ENCODE data around the gene RET.

RET gene

DNA sequence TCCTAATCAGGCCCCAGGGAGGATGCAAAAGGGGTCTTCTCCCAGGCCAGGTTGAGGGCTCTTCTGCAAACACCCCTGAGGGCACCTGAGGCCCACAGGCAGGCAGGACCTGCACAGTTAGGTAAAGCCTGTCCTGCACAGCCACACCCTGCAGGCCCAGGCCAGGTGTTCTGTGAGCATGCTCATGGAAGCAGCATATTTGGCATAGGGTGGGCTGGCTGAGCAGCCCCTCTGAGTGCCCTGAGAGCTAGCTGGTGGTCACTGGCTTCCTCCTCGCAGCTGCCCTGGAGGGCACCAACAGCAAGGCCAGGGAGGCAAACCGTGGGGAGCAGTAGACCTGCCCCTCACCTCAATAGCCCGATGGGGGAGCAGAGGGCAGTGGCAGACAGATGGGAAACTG lies 3.7 kb upstream of the RET start:
- DNase-seq (ENCODE audit: low read depth): no peak
- H3K4me3 ChIP-seq (ENCODE audit: low read length): no peak overlapping the region
- TF ChIP-seq, protein P1, sequence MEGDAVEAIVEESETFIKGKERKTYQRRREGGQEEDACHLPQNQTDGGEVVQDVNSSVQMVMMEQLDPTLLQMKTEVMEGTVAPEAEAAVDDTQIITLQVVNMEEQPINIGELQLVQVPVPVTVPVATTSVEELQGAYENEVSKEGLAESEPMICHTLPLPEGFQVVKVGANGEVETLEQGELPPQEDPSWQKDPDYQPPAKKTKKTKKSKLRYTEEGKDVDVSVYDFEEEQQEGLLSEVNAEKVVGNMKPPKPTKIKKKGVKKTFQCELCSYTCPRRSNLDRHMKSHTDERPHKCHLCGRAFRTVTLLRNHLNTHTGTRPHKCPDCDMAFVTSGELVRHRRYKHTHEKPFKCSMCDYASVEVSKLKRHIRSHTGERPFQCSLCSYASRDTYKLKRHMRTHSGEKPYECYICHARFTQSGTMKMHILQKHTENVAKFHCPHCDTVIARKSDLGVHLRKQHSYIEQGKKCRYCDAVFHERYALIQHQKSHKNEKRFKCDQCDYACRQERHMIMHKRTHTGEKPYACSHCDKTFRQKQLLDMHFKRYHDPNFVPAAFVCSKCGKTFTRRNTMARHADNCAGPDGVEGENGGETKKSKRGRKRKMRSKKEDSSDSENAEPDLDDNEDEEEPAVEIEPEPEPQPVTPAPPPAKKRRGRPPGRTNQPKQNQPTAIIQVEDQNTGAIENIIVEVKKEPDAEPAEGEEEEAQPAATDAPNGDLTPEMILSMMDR (conservative IDR thresholded peaks at IDR 0.05; ENCODE audit: low read depth, low read length): no peak

DNA sequence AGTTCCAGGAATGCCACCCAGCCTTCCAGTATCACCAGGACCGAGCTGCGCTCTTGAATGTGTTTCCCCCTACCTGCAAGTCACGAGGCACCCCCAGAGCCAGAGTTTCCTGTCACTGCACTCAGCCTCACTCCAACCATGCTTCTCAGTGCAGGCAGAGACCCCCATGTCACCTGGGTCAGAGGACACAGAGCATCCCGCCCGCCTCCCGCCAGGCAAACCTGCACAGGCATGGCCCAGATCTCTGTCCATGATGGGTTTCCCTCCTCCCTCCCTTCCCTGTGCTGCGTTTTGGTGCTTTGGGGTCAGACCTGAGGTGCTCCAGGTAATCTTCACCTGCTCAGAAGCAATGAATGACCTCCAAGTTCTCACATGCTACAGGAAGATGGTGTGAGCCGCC lies 3.1 kb upstream of the RET start:
- TF ChIP-seq, protein P1 (conservative IDR thresholded peaks at IDR 0.05; ENCODE audit: low read depth, low read length): no peak
- no peak for DNase-seq (ENCODE audit: low read depth)
- no peak overlapping the region for H3K4me3 ChIP-seq (ENCODE audit: low read length)

DNA sequence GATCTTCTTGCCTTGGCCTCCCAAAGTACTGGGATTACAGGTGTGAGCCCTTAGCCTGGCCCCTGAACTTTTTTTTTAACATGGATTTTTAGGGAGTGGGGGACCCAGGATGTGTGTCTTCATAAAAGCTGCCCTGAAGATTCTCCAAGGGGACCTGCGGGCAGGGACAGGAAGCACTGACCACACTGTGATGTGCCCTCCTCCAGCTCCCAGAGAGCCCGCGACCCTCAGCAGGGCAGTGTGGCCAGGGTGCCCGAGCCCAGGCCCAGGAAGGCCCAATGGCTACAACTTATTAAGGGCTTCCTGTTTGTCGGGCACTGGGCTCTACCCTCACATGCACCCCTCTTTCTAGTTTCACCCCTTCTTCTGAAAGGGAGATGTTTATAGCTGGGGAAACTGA lies 2.5 kb upstream of the RET start:
- TF ChIP-seq, protein P1 (conservative IDR thresholded peaks at IDR 0.05; ENCODE audit: low read depth, low read length): no peak

DNA sequence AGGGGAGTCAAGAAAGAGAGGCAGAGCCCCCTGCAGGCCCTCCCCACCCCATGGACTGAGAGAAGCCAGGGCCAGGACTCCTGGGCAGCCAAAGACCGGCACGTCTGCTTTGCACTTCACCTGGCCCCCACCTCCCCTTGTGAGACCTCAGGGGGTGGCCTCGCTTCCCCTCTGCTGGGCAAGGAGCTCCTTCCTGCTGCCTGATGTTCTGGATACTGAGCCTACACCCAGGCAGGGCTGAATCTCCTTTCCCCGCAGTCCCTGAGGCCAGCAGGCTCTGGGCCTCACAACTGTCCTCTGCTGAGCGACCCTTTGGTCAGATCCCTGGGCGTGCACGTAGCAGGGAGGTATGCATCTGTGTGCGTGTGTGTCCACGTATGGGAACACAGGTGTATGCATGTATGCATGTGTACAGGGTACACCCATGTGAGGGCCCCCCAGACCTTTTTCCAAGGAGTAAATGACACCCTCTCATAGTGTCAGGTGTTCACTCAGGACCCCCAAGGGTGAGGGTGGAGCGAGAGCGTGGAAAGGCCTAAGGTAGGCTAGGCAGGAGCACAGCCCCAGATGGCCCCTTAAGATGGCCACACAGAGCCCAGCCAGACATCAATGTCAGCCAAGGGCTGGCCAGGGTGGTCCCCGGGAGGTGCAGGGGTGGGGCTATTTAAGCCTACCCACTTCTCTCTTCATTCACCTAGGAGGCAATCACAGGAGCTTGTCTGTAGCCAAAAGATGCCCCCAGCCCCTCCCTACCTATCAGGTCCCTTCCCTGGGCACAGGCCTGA lies 1.9 kb upstream of the RET start:
- H3K4me3 ChIP-seq (ENCODE audit: low read length): no peak overlapping the region
- DNase-seq (ENCODE audit: low read depth): no peak
- TF ChIP-seq, protein P1 (conservative IDR thresholded peaks at IDR 0.05; ENCODE audit: low read depth, low read length): no peak

More for the DNA sequence above, 2.5 kb upstream of the RET start:
- H3K4me3 ChIP-seq (ENCODE audit: low read length): no peak overlapping the region
- DNase-seq (ENCODE audit: low read depth): no peak

DNA sequence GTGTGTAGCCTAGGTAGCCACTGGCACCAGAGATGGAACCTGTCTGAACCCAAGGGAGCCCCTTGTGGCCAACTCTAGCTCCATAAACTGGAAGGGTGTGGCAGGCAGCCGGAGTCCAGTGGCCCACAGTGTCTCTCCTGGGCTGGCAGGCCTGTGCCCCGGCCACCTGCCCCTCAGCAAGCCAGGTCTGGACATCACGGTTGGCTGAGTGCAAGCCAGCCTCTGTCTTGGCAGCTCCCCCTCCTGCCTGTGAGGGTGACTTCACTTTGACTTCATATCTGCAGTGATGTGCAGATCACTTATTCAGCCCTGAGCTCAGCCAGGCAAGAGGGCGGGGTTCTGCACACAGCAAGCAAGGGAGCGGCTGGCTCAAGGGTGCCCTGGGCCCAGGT lies 1.3 kb upstream of the RET start:
- TF ChIP-seq, protein P1 (conservative IDR thresholded peaks at IDR 0.05; ENCODE audit: low read depth, low read length): peak; percentile 24
- no peak overlapping the region for H3K4me3 ChIP-seq (ENCODE audit: low read length)
- no peak for DNase-seq (ENCODE audit: low read depth)

DNA sequence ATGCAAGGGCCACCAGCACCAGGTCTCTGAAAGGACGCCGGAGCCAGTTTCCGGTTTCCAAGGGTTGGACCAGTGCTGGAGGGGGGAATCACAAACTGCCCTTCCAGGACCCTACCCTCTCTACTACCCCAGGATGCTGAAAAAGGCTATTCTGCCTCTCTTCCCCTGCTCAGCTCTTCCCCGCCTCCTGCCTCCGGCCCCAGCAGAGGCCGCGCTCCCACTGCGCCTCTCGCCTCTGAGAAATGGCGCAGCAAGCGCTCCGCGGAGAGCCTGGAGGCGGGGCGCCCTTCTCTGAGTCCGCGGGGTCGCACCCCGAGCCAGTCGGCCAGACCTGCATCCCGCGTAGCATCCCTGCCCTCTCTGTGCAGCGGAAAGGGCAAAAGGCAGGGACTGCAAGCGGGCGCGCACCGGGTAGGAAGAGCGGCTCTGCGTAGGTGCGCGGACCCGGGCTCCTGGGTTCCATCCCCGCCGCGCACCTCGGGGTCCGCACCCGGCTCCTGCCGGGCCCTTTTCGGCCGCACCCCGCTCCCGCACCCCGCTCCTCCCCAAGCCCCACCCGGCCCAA lies 476 bp upstream of the RET start:
- TF ChIP-seq, protein P1 (conservative IDR thresholded peaks at IDR 0.05; ENCODE audit: low read depth, low read length): no peak
- no peak for DNase-seq (ENCODE audit: low read depth)
- no peak overlapping the region for H3K4me3 ChIP-seq (ENCODE audit: low read length)
